Mesothelial cell of epicardium (in vitro differentiated cells): ENCODE data around the gene ADARB2. TPM values are rescaled to one million over a fixed set of nuclear protein-coding genes. Genes with fewer than 3 reads are reported as not detected.

Experiments
- DNase-seq, 2 experiments: peaks; one replicate each; pipeline ENCODE4 v3.0.0; 2021; ENCODE audit warnings: low spot score in 2 of 2; ENCODE audit not compliant: unreplicated experiment in 2 of 2
- H3K27ac Mint-ChIP-seq: 2 replicates; pipeline ENCODE4 v1.8.0; 2021; ENCODE audit warnings: mixed read lengths
- H3K27me3 Mint-ChIP-seq: 2 replicates; pipeline ENCODE4 v1.8.0; 2021; ENCODE audit warnings: low read depth, mixed read lengths
- H3K36me3 Mint-ChIP-seq: 2 replicates; pipeline ENCODE4 v1.8.0; 2021; ENCODE audit warnings: mixed read lengths
- H3K4me1 Mint-ChIP-seq: 2 replicates; pipeline ENCODE4 v1.8.0; 2021; ENCODE audit warnings: mixed read lengths
- H3K4me3 Mint-ChIP-seq: 2 replicates; pipeline ENCODE4 v1.8.0; 2021; ENCODE audit warnings: mild to moderate bottlenecking, moderate library complexity, mixed read lengths
- H3K9me3 Mint-ChIP-seq: 2 replicates; pipeline ENCODE4 v1.8.0; 2021; ENCODE audit warnings: mixed read lengths
- CTCF ChIP-seq: fragments of 200-600 bp; sonication (generic); IDR thresholded peaks from one replicate; pipeline ENCODE4 v1.5.0; 2021; ENCODE audit warnings: antibody characterized with exemption; ENCODE audit not compliant: unreplicated experiment
- total RNA-seq: library from RNA; stranded (reverse); gene quantifications from 3 replicates; pipeline ENCODE4 v1.2.1, GENCODE V29; 2021

Gene ADARB2
- total RNA-seq, 1 donor from 2014 or later = 0.38 TPM

GRCh38 chr10:1643161-1643907, 94.0 kb downstream of the ADARB2 start:
- H3K4me1 Mint-ChIP-seq = no peaks in the 10 kb centered on the region
- TF ChIP-seq CTCF = no peak
- H3K27ac Mint-ChIP-seq = no peak overlapping the region
- no peak overlapping the region for H3K4me3 Mint-ChIP-seq
- peaks cover 11% of the 10 kb centered on the region for H3K27me3 Mint-ChIP-seq
- peak; percentile 52 to 77 for DNase-seq
- no peaks in the 10 kb centered on the region for H3K36me3 Mint-ChIP-seq
- no peaks in the 10 kb centered on the region for H3K9me3 Mint-ChIP-seq

- Mint-ChIP-seq H3K9me3 (no peaks in the 10 kb centered on the region), H3K36me3 (no peaks in the 10 kb centered on the region), H3K27ac (no peak overlapping the region), H3K4me1 (no peaks in the 10 kb centered on the region), H3K27me3 (peaks cover 17% of the 10 kb centered on the region), H3K4me3 (no peak overlapping the region)
- no peak for DNase-seq
- TF ChIP-seq CTCF = no peak
Observed at GRCh38 chr10:1642600-1643160, 94.6 kb downstream of the ADARB2 start.

- Mint-ChIP-seq H3K4me3 (no peak overlapping the region), H3K36me3 (no peaks in the 10 kb centered on the region)
Observed at GRCh38 chr10:1641402-1641801, 95.9 kb downstream of the ADARB2 start.

GRCh38 chr10:1638889-1639419, 98.4 kb downstream of the ADARB2 start:
- no peak for TF ChIP-seq CTCF
- Mint-ChIP-seq H3K27me3 (peaks cover 34% of the 10 kb centered on the region), H3K4me3 (no peak overlapping the region), H3K9me3 (no peaks in the 10 kb centered on the region), H3K4me1 (no peaks in the 10 kb centered on the region), H3K36me3 (no peaks in the 10 kb centered on the region), H3K27ac (no peak overlapping the region)
- no peak for DNase-seq

More at GRCh38 chr10:1641402-1641801, 95.9 kb downstream of the ADARB2 start:
- no peak for TF ChIP-seq CTCF
- Mint-ChIP-seq H3K27me3 (peaks cover 23% of the 10 kb centered on the region), H3K27ac (no peak overlapping the region), H3K4me1 (no peaks in the 10 kb centered on the region), H3K9me3 (no peaks in the 10 kb centered on the region)
- no peak for DNase-seq

GRCh38 chr10:1635340-1635739, 102.0 kb downstream of the ADARB2 start:
- no peak overlapping the region for H3K4me3 Mint-ChIP-seq
- no peak overlapping the region for H3K27ac Mint-ChIP-seq
- no peak for TF ChIP-seq CTCF
- no peaks in the 10 kb centered on the region for H3K36me3 Mint-ChIP-seq
- peaks cover 34% of the 10 kb centered on the region for H3K27me3 Mint-ChIP-seq
- no peaks in the 10 kb centered on the region for H3K9me3 Mint-ChIP-seq
- no peak for DNase-seq
- H3K4me1 Mint-ChIP-seq = no peaks in the 10 kb centered on the region
